Prostate gland (tissue), 2 donors: ENCODE results near the gene HECTD1.

ENCODE experiments used
- CTCF ChIP-seq, 4 experiments: fragments of 200-600 bp in 2 of 4; fragments of 450-650 bp in 2 of 4; sonication (generic) in 2 of 4; IDR thresholded peaks; 1 replicate in 3 of 4; 2 replicates in 1 of 4; pipeline ENCODE4 v1.5.1; 2016 to 2019; ENCODE audit warnings: antibody characterized with exemption in 4 of 4, mild to moderate bottlenecking in 2 of 4, moderate library complexity in 2 of 4
- POLR2A ChIP-seq: fragments of 450-650 bp; IDR thresholded peaks from one replicate; pipeline ENCODE4 v1.6.1; 2016; ENCODE audit warnings: antibody characterized with exemption, mild to moderate bottlenecking
- POLR2AphosphoS5 ChIP-seq: sonication (generic); formaldehyde crosslinking; IDR thresholded peaks from one replicate; pipeline ENCODE4 v1.6.1; 2017; ENCODE audit warnings: antibody characterized with exemption

- TF ChIP-seq CTCF (IDR thresholded peaks at IDR 0.05) (no peak), POLR2AphosphoS5 (no peak), POLR2A (peak; percentile 29)
These were observed 1.7 kb downstream of the HECTD1 start for GRCh38 chr14:31205681-31206535.
